Activated B cell treated with CpG ODN at 0.5 μM for 24 hours (primary cell): Measurements from ENCODE around the gene RNPS1. TPM values are rescaled to one million over a fixed set of nuclear protein-coding genes. Genes with fewer than 3 reads are reported as not detected.

Source experiments
- ATAC-seq: fragments of 200-7000 bp; cut with Tn5 transposase; one replicate; pipeline ENCODE4 v1.10.0; 2021; ENCODE audit warnings: low read depth, mild to moderate bottlenecking, moderate library complexity
- CTCF ChIA-PET: fragments of 350-600 bp; sonication (Branson Sonifier 250); formaldehyde crosslinking; loops from one replicate; lab custom pipeline; 2021; ENCODE audit warnings: antibody characterized with exemption; lab: Charles Lee
- POLR2A ChIA-PET: fragments of 350-600 bp; sonication (Branson Sonifier 250); formaldehyde crosslinking; loops from one replicate; lab custom pipeline; 2021; ENCODE audit warnings: antibody characterized with exemption; lab: Charles Lee
- DNase-seq: peaks from one replicate; pipeline ENCODE4 v3.0.0; 2022
- H3K27ac Mint-ChIP-seq: one replicate; pipeline ENCODE4 v1.8.0; 2020; ENCODE audit warnings: mixed read lengths
- H3K27me3 Mint-ChIP-seq: one replicate; pipeline ENCODE4 v1.8.0; 2021; ENCODE audit warnings: mixed read lengths
- H3K36me3 Mint-ChIP-seq: one replicate; pipeline ENCODE4 v1.8.0; 2021; ENCODE audit warnings: low read depth, mixed read lengths
- H3K4me1 Mint-ChIP-seq: one replicate; pipeline ENCODE4 v1.8.0; 2021; ENCODE audit warnings: mixed read lengths
- H3K4me3 Mint-ChIP-seq: one replicate; pipeline ENCODE4 v1.8.0; 2020; ENCODE audit warnings: mild to moderate bottlenecking, mixed read lengths
- H3K9me3 Mint-ChIP-seq: one replicate; pipeline ENCODE4 v1.8.0; 2020; ENCODE audit warnings: mixed read lengths
- CTCF ChIP-seq: fragments of 200-600 bp; IDR thresholded peaks from one replicate; pipeline ENCODE4 v1.8.0; 2022; ENCODE audit warnings: antibody characterized with exemption, mild to moderate bottlenecking
- intact Hi-C: fragments of 100-400 bp; cut with micrococcal nuclease; formaldehyde crosslinking; loops from one replicate; pipeline ENCODE4 v1.15.1; 2024
- total RNA-seq: library from RNA; stranded (reverse); gene quantifications from 2 replicates; pipeline ENCODE4 v1.2.3, GENCODE V29; 2022

RNPS1 gene
- total RNA-seq, 1 donor from 2014 or later: 232 TPM

DNA sequence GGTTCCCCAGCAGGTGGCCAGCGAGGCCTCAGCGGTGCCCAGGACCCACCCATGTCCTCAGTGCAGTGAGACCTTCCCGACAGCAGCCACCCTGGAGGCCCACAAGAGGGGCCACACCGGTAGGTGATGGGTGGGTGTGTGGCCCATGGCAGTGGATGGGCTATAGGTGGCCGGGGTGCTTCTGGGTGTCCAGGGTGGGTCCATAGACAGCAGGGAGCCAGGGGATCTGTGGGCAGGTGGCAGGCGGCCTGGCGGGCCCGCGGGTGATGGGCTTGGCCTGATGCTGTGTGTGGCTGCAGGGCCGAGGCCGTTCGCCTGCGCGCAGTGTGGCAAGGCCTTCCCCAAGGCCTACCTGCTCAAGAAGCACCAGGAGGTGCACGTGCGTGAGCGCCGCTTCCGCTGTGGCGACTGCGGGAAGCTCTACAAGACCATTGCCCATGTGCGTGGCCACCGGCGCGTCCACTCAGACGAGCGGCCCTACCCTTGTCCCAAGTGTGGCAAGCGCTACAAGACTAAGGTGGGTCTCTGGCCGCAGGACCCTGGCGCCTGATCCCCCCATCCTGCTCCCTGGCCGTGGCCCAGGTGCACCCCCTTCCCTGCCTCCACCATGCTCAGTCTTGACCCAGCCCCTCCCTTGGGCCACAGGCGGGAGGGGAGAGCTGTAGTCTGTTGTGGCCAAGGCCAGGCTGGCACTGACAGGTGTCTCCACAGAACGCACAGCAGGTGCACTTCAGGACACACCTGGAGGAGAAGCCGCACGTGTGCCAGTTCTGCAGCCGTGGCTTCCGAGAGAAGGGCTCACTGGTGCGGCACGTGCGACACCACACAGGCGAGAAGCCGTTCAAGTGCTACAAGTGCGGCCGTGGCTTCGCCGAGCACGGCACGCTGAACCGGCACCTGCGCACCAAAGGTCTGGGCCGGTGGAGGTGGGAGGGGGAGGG, 33.8 kb downstream of the RNPS1 start:
- Mint-ChIP-seq H3K27me3 (peaks cover 2% of the 10 kb centered on the region), H3K27ac (no peak overlapping the region), H3K9me3 (no peaks in the 10 kb centered on the region), H3K4me3 (no peak overlapping the region), H3K36me3 (peaks cover 38% of the 10 kb centered on the region), H3K4me1 (no peaks in the 10 kb centered on the region)
- DNase-seq: no peak
- POLR2A ChIA-PET: no interaction called here
- no peak for TF ChIP-seq CTCF
- no peak for ATAC-seq
- intact Hi-C loops: no loop called here
- CTCF ChIA-PET: no interaction called here

- DNase-seq: no peak
- no peak overlapping the region for H3K4me3 Mint-ChIP-seq
- peaks cover 42% of the 10 kb centered on the region for H3K36me3 Mint-ChIP-seq
- no peak overlapping the region for H3K27ac Mint-ChIP-seq
- no peaks in the 10 kb centered on the region for H3K4me1 Mint-ChIP-seq
- ChIA-PET POLR2A (no interaction called here), CTCF (no interaction called here)
- no peak for ATAC-seq
- peaks cover 2% of the 10 kb centered on the region for H3K27me3 Mint-ChIP-seq
- no peak for TF ChIP-seq CTCF
- H3K9me3 Mint-ChIP-seq: no peaks in the 10 kb centered on the region
- intact Hi-C loops: no loop called here
Observed at GRCh38 chr16:2233046-2233775, 34.7 kb downstream of the RNPS1 start.

DNA sequence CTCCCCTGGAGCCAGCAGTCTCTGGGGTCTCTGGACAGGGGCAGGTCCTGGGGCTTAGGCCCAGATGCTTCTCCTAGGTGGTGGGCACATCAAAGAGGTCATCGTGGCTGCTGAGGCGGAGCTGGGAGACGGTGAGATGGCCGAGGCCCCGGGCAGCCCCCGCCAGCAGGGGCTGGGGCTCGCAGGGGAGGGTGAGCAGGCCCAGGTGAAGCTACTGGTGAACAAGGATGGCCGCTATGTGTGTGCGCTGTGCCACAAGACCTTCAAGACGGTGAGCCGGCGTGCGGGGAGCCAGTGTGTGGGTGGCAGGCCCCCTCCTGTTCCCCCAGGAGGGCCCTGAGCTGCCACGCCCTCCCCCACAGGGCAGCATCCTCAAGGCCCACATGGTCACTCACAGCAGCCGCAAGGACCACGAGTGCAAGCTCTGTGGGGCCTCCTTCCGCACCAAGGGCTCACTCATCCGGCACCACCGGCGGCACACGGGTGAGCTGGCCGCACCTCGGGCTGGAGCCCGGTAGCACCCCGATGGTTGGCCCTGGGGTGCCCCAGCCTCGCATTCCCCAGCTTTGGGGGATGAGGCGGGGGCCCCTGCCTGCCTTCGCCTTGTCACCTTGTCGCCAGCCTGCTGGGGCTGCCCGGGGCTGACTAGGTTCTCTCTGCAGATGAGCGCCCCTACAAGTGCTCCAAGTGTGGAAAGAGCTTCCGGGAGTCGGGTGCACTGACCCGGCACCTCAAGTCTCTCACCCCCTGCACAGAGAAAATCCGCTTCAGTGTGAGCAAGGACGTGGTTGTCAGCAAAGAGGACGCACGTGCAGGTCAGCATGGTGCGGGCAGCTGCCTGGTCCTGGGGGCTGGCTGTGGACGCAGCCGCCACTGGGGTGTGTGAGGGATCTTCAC, 35.6 kb downstream of the RNPS1 start:
- TF ChIP-seq CTCF: no peak
- H3K4me3 Mint-ChIP-seq: no peak overlapping the region
- peaks cover 47% of the 10 kb centered on the region for H3K36me3 Mint-ChIP-seq
- no peak for ATAC-seq
- peaks cover 2% of the 10 kb centered on the region for H3K27me3 Mint-ChIP-seq
- DNase-seq: no peak
- no peaks in the 10 kb centered on the region for H3K4me1 Mint-ChIP-seq
- intact Hi-C loops: no loop called here
- no peaks in the 10 kb centered on the region for H3K9me3 Mint-ChIP-seq
- POLR2A ChIA-PET: interaction anchor here (0.5 to 0.9 kb wide), 2 partner anchors 36 to 254 kb away, joined by 3 read pairs; no protein-coding TSS in a partner anchor
- H3K27ac Mint-ChIP-seq: no peak overlapping the region
- CTCF ChIA-PET: no interaction called here

DNA sequence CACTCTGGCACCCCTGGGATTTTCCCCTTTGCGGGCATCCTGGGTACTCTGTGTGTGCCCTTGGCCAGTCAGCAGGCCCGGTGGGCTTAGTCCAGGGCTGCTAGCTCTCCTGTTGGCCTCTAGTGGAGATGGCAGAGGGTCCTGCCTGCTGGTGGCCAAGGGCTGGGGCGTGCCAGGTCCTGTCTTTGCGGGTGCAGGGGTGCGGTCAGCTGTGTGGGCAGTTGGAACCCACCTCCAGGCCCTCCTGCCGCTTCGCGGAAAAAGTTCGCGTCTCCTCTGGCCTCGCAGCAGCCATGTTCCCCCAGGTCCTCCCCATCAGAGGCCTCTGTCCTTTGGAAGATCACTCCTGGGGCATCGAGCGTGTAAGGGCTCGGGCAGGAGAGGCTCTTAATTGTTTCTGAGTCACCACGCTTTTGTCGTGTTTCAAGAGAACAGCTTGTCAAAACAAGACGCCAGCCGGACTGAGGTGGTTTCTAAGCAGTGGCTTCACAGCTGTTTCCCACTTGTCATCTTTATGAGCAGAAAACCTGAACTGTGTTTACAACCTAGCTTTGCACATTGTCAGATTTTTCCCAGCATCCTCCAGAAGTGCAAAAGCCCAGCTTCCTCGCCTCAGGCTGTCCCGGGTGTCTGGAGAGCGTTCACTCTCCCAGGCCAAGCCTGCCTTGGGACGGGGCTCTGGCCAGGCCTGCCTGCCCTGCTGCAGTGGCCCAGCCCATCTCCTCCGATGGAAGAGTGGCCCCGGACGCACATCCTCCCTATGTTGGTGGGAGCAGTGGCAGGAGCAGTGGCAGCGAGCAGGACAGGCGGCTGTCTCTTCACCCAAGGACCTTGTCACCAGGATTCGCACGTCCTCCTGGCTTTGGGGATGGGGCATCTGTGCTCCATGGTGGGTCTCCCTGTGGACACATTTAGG, 36.7 kb downstream of the RNPS1 start:
- ChIA-PET CTCF (no interaction called here), POLR2A (interaction anchor here (0.5 to 0.9 kb wide), 2 partner anchors 37 to 255 kb away, joined by 3 read pairs; no protein-coding TSS in a partner anchor)
- H3K36me3 Mint-ChIP-seq: peaks cover 52% of the 10 kb centered on the region
- intact Hi-C loops: no loop called here
- peaks cover 2% of the 10 kb centered on the region for H3K27me3 Mint-ChIP-seq
- TF ChIP-seq CTCF: no peak
- ATAC-seq (no peak), DNase-seq (no peak)
- H3K4me3 Mint-ChIP-seq: no peak overlapping the region
- H3K4me1 Mint-ChIP-seq: peaks cover 2% of the 10 kb centered on the region
- H3K9me3 Mint-ChIP-seq: no peaks in the 10 kb centered on the region
- no peak overlapping the region for H3K27ac Mint-ChIP-seq
